HCT116 (cell line): Measurements from ENCODE around the gene TCF12. TPM values are rescaled to one million over a fixed set of nuclear protein-coding genes. Genes with fewer than 3 reads are reported as not detected.

Experiments
- ATAC-seq: fragments of 200-7000 bp; cut with Tn5 transposase; 2 replicates; pipeline ENCODE4 v1.9.1; 2020; ENCODE audit warnings: mild to moderate bottlenecking, moderate library complexity
- BruUV-seq: library from RNA; stranded (reverse); fragments of 400-500 nt; replicated peaks from 2 replicates; lab custom pipeline; 2021; lab: Mats Ljungman, UMichigan
- CTCF ChIA-PET: fragments of 300-600 bp; sonication (Branson Sonifier 250); formaldehyde crosslinking; loops from one replicate; lab custom pipeline; 2021; ENCODE audit warnings: antibody characterized with exemption; lab: Charles Lee
- POLR2A ChIA-PET: fragments of 300-600, 350-600 bp; sonication (Branson Sonifier 250); formaldehyde crosslinking; loops from one replicate; lab custom pipeline; 2021; ENCODE audit warnings: antibody characterized with exemption; lab: Charles Lee
- RAD21 ChIA-PET, 2 experiments: fragments of 300-600 bp; sonication (Branson Sonifier 250); formaldehyde crosslinking; loops; one replicate each; lab custom pipeline; 2023; ENCODE audit warnings: low total read pairs in 2 of 2; ENCODE audit not compliant: uncharacterized antibody in 2 of 2, unreplicated experiment in 2 of 2, low non-redundant PET in 1 of 2; lab: Charles Lee
- DNase-seq: peaks from one replicate; pipeline ENCODE4 v3.0.0-alpha.2; 2010; ENCODE audit warnings: low read depth, low spot score
- H2AFZ ChIP-seq: fragments of 200-600 bp; shearing (Covaris generic), sonication (generic); 2 replicates; pipeline ENCODE4 v1.6.1; 2017; ENCODE audit warnings: low read depth, mixed run types, mixed read lengths, antibody characterized with exemption, low read length; ENCODE audit not compliant: poor library complexity, severe bottlenecking
- H3K27ac ChIP-seq: 2 replicates; pipeline ENCODE4 v1.5.1; 2012; ENCODE audit warnings: low read depth, low read length
- H3K27me3 ChIP-seq: fragments of 200-600 bp; sonication (generic); 2 replicates; pipeline ENCODE4 v1.6.1; 2016; ENCODE audit warnings: mixed run types, low read length, mixed read lengths; ENCODE audit not compliant: insufficient read depth
- H3K36me3 ChIP-seq, 2 experiments: fragments of 200-500 bp in 1 of 2; fragments of 200-600 bp in 1 of 2; sonication (Bioruptor generic) in 1 of 2; sonication (generic) in 1 of 2; 2 replicates each; pipeline versions ENCODE4 v1.5.1 to v1.6.1; 2014 to 2016; ENCODE audit warnings: low read length in 2 of 2, inconsistent platforms in 1 of 2, mixed read lengths in 1 of 2, mixed run types in 1 of 2; ENCODE audit not compliant: insufficient read depth in 2 of 2, control insufficient read depth in 1 of 2
- H3K4me1 ChIP-seq, 2 experiments: fragments of 200-600 bp in 1 of 2; sonication (generic) in 1 of 2; 2 replicates each; pipeline versions ENCODE4 v1.5.1 to v1.6.1; 2012 to 2017; ENCODE audit warnings: low read length in 2 of 2, inconsistent platforms in 1 of 2, mild to moderate bottlenecking in 1 of 2, mixed read lengths in 1 of 2, mixed run types in 1 of 2, moderate library complexity in 1 of 2; ENCODE audit not compliant: insufficient read depth in 2 of 2, control insufficient read depth in 1 of 2
- H3K4me2 ChIP-seq: fragments of 200-600 bp; sonication (generic); 2 replicates; pipeline ENCODE4 v1.6.1; 2017; ENCODE audit warnings: mixed run types, low read length, mixed read lengths
- H3K4me3 ChIP-seq, 2 experiments: fragments of 200-600 bp in 1 of 2; sonication (generic) in 1 of 2; replicated peaks in 1 of 2; 2 replicates each; pipeline ENCODE4 v1.5.1; 2011 to 2016; ENCODE audit warnings: low read length in 2 of 2, control low read depth in 1 of 2, low read depth in 1 of 2, mild to moderate bottlenecking in 1 of 2, mixed read lengths in 1 of 2, mixed run types in 1 of 2
- H3K79me2 ChIP-seq: fragments of 200-600 bp; sonication (generic); 2 replicates; pipeline ENCODE4 v1.6.1; 2017; ENCODE audit warnings: mild to moderate bottlenecking, mixed run types, low read length, moderate library complexity, mixed read lengths; ENCODE audit not compliant: insufficient read depth
- H3K9ac ChIP-seq: fragments of 200-600 bp; sonication (generic); 2 replicates; pipeline ENCODE4 v1.6.1; 2016; ENCODE audit warnings: low read length, mixed read lengths
- H3K9me2 ChIP-seq: fragments of 200-600 bp; sonication (generic), shearing (Covaris generic); 2 replicates; pipeline ENCODE4 v1.6.1; 2017; ENCODE audit warnings: mixed run types, mild to moderate bottlenecking, moderate library complexity; ENCODE audit not compliant: insufficient read depth
- H3K9me3 ChIP-seq, 2 experiments: fragments of 200-500 bp in 1 of 2; fragments of 200-600 bp in 1 of 2; sonication (Bioruptor generic) in 1 of 2; sonication (generic) in 1 of 2; 2 replicates each; pipeline ENCODE4 v1.6.1; 2014 to 2017; ENCODE audit warnings: low read length in 2 of 2, mixed read lengths in 2 of 2, inconsistent platforms in 1 of 2, low read depth in 1 of 2, mild to moderate bottlenecking in 1 of 2, mixed run types in 1 of 2, moderate library complexity in 1 of 2; ENCODE audit not compliant: control insufficient read depth in 1 of 2, insufficient read depth in 1 of 2
- H4K20me1 ChIP-seq: fragments of 200-600 bp; sonication (generic), shearing (Covaris generic); 2 replicates; pipeline ENCODE4 v1.6.1; 2017; ENCODE audit warnings: mixed run types, mild to moderate bottlenecking, moderate library complexity; ENCODE audit not compliant: insufficient read depth
- CEBPB ChIP-seq: IDR thresholded peaks from 2 replicates; pipeline ENCODE4 v1.6.1; 2012; ENCODE audit warnings: low read depth
- CTCF ChIP-seq, 3 experiments: fragments of 200-600 bp in 1 of 3; sonication (generic) in 1 of 3; IDR thresholded peaks in 2 of 3; conservative IDR thresholded peaks in 1 of 3; 2 replicates each; pipeline ENCODE4 v1.5.1; 2012 to 2017; ENCODE audit warnings: low read depth in 2 of 3, low read length in 2 of 3, antibody characterized with exemption in 1 of 3, borderline replicate concordance in 1 of 3, control low read depth in 1 of 3, mild to moderate bottlenecking in 1 of 3, mixed read lengths in 1 of 3, mixed run types in 1 of 3, moderate library complexity in 1 of 3; ENCODE audit not compliant: insufficient read depth in 1 of 3
- EGR1 ChIP-seq: IDR thresholded peaks from 2 replicates; pipeline ENCODE4 v1.6.1; 2012; ENCODE audit warnings: low read depth
- ELF1 ChIP-seq: IDR thresholded peaks from 2 replicates; pipeline ENCODE4 v1.6.1; 2012; ENCODE audit warnings: low read depth, borderline replicate concordance
- EZH2phosphoT487 ChIP-seq: fragments of 200-600 bp; IDR thresholded peaks from 2 replicates; pipeline ENCODE4 v1.6.1; 2018; ENCODE audit warnings: antibody characterized with exemption, borderline replicate concordance
- FOSL1 ChIP-seq: IDR thresholded peaks from 2 replicates; pipeline ENCODE4 v1.6.1; 2012; ENCODE audit warnings: low read depth
- JUND ChIP-seq: IDR thresholded peaks from 2 replicates; pipeline ENCODE4 v1.6.1; 2012
- MAX ChIP-seq: IDR thresholded peaks from 2 replicates; pipeline ENCODE4 v1.6.1; 2012
- POLR2A ChIP-seq: IDR thresholded peaks from 2 replicates; pipeline ENCODE4 v1.7.0; 2011; ENCODE audit warnings: borderline replicate concordance; ENCODE audit not compliant: insufficient read depth, insufficient read length; ENCODE audit errors: extremely low read depth
- POLR2AphosphoS5 ChIP-seq: IDR thresholded peaks from 2 replicates; pipeline ENCODE4 v1.6.1; 2011; ENCODE audit warnings: mild to moderate bottlenecking, low read depth, low read length, moderate library complexity
- REST ChIP-seq: IDR thresholded peaks from 2 replicates; pipeline ENCODE4 v1.6.1; 2012; ENCODE audit warnings: low read depth
- SIN3A ChIP-seq: IDR thresholded peaks from 2 replicates; pipeline ENCODE4 v1.6.1; 2012; ENCODE audit warnings: low read depth
- SP1 ChIP-seq: IDR thresholded peaks from 2 replicates; pipeline ENCODE4 v1.6.1; 2012; ENCODE audit warnings: low read depth
- YY1 ChIP-seq: IDR thresholded peaks from 2 replicates; pipeline ENCODE4 v1.6.1; 2011; ENCODE audit warnings: low read length, low read depth, moderate library complexity, mild to moderate bottlenecking; ENCODE audit not compliant: insufficient replicate concordance; ENCODE audit errors: extremely low read depth
- intact Hi-C: fragments of 100-400 bp; cut with micrococcal nuclease; formaldehyde crosslinking; loops from 2 replicates; pipeline ENCODE4 v1.10.0; 2022
- total RNA-seq: library from RNA; stranded (reverse); gene quantifications from one replicate; pipeline ENCODE4 v1.2.1, GENCODE V29; 2021; ENCODE audit not compliant: unreplicated experiment

The TCF12 gene
- total RNA-seq, 1 experiment from 2014 or later, result 71.6 TPM

- ChIA-PET RAD21 (no interaction called here), CTCF (no interaction called here), POLR2A (no interaction called here)
- DNase-seq, result no peak
- ATAC-seq, result no peak
- Histone ChIP-seq H3K9ac (no peak overlapping the region), H3K4me3 (no peak overlapping the region), H3K36me3 (no peaks in the 10 kb centered on the region), H3K9me2 (no peaks in the 10 kb centered on the region), H2AFZ (no peak overlapping the region), H3K27ac (no peak overlapping the region), H3K79me2 (peaks cover 20% of the 10 kb centered on the region), H3K9me3 (no peaks in the 10 kb centered on the region), H3K27me3 (no peaks in the 10 kb centered on the region), H3K4me1 (no peaks in the 10 kb centered on the region), H4K20me1 (peaks cover 7% of the 10 kb centered on the region; the same call in 1 of the 2 replicates), H3K4me2 (no peak overlapping the region)
- no TSS peak for BruUV-seq
- TF ChIP-seq EZH2phosphoT487 (no peak), SP1 (no peak), ELF1 (no peak), EGR1 (no peak), FOSL1 (no peak), POLR2A (no peak), JUND (no peak), SIN3A (no peak), POLR2AphosphoS5 (no peak), CEBPB (no peak), YY1 (no peak), CTCF (IDR thresholded peaks at IDR 0.05 in 2 of 3, conservative IDR thresholded peaks at IDR 0.05 in 1 of 3; ENCODE audit: borderline replicate concordance in 1 of 3, insufficient read depth in 1 of 3, low read depth in 2 of 3, low read length in 2 of 3) (no peak), MAX (no peak), REST (no peak)
- intact Hi-C loops, result no loop called here
Measured at GRCh38 chr15:57069423-57069822, 151.0 kb downstream of the TCF12 start.
